Stimulated activated CD8-positive, alpha-beta memory T cell treated with anti-CD3 and anti-CD28 coated beads, Interleukin-4, amount 100 ng/mL, for 48 hours (primary cell): ENCODE results near the gene GPR171.
A peak's percentile ranks its signal among the peaks of the same experiment; 100 is the strongest.

Source experiments
- DNase-seq: peaks from one replicate; pipeline ENCODE4 v3.0.0-alpha.2; 2020

GPR171 gene

GRCh38 chr3:151171145-151171757 is 31.8 kb downstream of the GPR171 start:
- peak; percentile 59 for DNase-seq

GRCh38 chr3:151169948-151170679 is 32.9 kb downstream of the GPR171 start:
- DNase-seq, result peak; percentile 76

GRCh38 chr3:151169262-151169947 is 33.6 kb downstream of the GPR171 start:
- no peak for DNase-seq

GRCh38 chr3:151168269-151169094 is 34.5 kb downstream of the GPR171 start:
- DNase-seq, result peak; percentile 93

- DNase-seq, result no peak
Measured at GRCh38 chr3:151166161-151166560, 36.9 kb downstream of the GPR171 start.

- no peak for DNase-seq
Measured at GRCh38 chr3:151165226-151165625, 37.8 kb downstream of the GPR171 start.

- DNase-seq, result no peak
Measured at GRCh38 chr3:151159806-151160205, 43.2 kb downstream of the GPR171 start.

GRCh38 chr3:151156618-151157216 is 46.3 kb downstream of the GPR171 start:
- DNase-seq, result no peak

GRCh38 chr3:151155409-151156128 is 47.4 kb downstream of the GPR171 start:
- no peak for DNase-seq

- no peak for DNase-seq
Measured at GRCh38 chr3:151154566-151154965, 48.5 kb downstream of the GPR171 start.

- no peak for DNase-seq
Measured at GRCh38 chr3:151152455-151153079, 50.4 kb downstream of the GPR171 start.
